ENCODE data around the gene CHPF2.

CHPF2 gene

GRCh38 chr7:151246102-151246850 lies 14.0 kb downstream of the CHPF2 start:
- DNase-seq (no peak), ATAC-seq (no peak)

DNA sequence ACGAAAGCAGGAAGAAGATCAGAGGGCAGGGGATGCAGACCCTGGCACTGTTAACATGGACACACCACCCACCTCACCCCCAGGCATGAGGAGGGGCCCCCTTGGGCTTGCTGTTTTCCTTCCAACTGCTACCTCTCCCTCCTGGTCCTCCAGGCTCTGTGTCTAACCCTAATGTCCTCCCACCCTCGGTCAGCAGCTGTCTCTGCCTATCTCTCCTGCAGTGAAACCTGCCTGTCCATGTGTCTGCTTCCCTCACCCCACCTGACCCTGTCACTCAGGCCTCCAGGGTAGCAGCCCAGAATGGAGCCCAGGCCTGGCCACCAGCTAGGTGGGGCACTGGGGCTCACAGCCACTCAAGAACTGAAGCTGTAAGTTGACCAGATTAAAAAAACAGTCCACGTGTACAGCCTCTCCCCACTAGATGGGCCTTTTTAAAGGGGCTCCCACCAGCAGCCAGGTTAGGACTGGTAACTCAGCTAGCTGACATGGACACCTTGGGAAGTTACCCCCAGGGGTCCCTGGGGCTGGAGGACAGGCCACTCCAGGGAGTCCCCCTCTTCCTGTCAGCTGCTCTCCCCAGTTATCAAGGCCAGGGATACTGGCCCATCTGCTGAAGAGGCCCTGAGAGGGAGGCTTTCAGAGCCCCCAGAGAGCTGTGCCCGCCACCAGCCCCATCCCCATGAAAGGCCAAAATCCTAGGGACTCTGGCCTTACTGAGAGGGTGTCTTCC lies 14.7 kb downstream of the CHPF2 start:
- ATAC-seq (no peak), DNase-seq (no peak)

- DNase-seq (no peak), ATAC-seq (no peak)
These were observed 15.5 kb downstream of the CHPF2 start for GRCh38 chr7:151247611-151248345.

DNA sequence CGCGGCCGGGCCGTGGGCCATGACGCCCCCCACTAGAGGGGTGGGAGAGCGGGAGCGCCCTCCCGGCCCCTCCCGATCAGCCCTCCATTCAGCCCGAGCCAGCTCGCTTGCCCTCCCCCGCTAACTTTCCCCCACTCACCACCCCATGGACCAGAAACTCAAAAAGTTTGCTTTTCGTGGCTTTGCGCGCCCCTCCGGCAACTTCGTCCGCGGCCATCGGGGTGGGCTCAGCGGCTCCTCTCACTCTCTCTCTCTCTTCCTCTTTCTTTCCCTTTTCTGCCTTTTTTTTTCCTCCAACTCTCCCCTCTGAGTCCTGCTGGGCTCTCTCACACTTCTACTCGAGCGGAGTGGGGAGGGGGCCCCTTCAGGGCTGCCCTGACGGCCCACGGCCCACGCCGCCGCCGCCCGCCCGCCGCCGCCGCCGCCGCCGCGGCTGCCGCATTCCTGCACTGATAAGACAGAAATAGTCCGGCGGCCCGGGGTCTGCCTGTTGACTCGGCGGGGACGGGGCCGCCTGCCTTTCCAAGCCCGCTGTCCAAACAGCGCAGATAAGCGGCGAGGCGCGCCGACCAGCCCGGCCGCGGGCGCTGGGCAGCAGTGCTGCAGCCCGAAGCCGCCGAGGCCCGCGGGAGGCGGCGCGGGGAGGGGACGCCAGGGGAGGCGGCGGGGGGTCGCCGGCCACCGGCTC lies 16.2 kb downstream of the CHPF2 start, which contains the start of gene SMARCD3:
Gene SMARCD3 (minus strand): TSS at position 349 of the 688 bp plus-strand sequence. CDS start 132 bp downstream, at position 217.
- ATAC-seq (no peak), DNase-seq (no peak)

DNA sequence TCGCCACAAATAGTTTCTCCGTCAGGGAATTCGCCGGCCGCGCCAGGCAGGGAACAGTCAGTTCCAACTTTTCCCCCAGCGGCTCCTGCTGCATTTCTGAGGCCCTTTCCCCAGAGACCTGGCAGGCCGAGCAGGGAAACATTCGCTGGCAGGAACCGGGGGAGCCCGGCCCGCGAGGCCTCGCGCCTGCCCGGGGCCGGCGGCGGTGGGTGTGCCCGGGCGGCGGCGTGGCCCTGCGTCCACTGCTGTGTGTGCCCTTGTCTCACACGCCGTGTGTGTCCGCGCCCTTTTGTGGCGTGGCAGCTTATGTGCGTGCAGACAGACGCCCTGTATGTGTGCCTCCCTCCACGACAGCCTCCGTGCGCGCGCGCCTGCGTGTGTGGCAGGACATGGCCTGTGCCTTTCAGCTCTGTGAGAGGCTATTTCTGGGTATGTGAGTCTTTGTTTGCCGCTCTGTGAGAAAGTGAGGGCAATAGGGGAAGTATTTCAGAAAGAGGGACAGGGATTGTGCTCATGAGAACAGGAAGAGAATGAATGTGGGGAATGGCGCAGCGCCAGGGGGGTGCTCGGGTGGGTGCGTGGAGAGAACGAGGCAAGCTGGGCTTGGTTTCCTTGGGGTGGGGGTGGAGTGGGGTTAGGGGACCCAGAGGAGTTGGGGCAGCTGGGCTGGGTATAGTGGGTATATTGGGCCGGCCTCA lies 16.9 kb downstream of the CHPF2 start:
- no peak for ATAC-seq
- peak; percentile 42 for DNase-seq

- ATAC-seq (no peak), DNase-seq (no peak)
These were observed 17.4 kb downstream of the CHPF2 start for GRCh38 chr7:151249732-151250072.

GRCh38 chr7:151250181-151251132 lies 18.2 kb downstream of the CHPF2 start:
- DNase-seq (no peak), ATAC-seq (no peak)

GRCh38 chr7:151251328-151251688 lies 19.0 kb downstream of the CHPF2 start:
- ATAC-seq = peak; percentile 16
- DNase-seq = peak; percentile 34

GRCh38 chr7:151251689-151252560 lies 19.6 kb downstream of the CHPF2 start:
- peak; percentile 5 for ATAC-seq
- DNase-seq = no peak

DNA sequence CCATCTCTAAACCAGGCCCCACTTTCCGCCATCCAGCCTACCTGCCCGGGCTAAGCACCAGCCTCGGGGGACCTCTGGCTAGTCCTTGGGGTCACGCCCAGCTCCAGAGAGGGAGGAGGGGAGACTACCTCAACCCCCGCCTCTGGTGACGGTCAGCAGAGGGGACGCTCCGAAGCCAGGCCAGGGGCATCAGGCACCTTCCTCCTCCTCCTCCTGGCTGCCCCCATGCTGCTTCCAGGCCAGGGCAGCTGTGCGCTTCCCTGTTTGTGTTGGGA lies 20.2 kb downstream of the CHPF2 start:
- DNase-seq = no peak
- no peak for ATAC-seq

DNA sequence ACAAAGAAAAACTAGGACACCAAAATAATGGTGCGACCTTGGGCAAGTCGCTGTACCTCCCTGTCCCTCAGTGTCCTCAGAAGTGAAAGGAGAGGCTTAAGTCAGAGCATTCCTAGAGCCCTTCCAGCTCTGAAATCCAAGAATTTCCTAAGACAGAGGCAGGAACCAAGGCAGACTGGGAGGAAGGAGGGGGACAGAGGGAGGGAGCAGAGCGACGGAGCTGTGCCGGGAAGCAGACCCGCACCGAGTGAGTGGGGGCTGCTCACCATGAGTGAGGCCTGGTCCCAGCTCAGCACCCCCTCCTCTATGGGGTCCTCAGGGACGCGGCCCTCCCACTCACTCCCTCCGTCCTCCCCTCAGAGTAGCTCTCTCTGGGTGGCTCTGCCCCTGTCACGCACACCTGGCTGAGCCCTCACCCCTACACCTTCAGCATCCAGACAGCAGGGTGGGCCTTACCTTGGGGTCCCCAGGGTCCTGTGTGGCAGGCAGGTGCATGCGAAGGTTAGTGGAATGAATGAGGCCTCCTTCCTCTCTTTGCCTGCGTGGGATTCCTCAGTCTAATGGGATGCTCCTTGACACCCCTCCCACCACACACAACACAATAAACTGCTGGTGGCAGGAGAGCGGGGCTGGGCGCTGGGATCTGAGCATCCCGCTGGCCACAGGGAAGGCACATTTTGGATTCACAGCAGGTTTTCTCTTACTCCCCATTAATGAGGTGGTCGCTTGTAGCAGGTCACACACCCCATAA lies 20.9 kb downstream of the CHPF2 start:
- DNase-seq (no peak), ATAC-seq (no peak)

GRCh38 chr7:151254316-151254715 lies 22.0 kb downstream of the CHPF2 start:
- no peak for ATAC-seq
- no peak for DNase-seq

- no peak for DNase-seq
- no peak for ATAC-seq
These were observed 22.6 kb downstream of the CHPF2 start for GRCh38 chr7:151254851-151255250.

DNA sequence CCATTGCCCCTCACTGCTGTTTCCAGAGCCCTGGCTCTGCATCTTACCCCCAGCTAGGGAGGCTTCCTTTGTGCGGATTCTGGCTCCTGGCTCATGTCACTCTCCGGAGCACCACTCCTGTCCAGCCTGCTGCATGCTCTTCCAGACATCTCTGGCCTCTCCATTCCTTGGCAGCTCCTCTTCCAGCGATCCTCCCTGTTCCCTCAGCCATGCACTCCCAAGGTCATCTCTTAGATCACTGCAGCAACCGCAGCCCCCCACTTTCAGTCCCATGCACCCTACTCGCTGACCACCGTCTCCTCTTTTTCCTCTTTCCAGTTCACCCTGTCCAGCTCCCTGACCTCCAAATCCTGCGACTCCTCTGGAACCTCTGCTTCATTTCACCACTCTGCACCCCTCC lies 23.1 kb downstream of the CHPF2 start:
- ATAC-seq (no peak), DNase-seq (no peak)

DNA sequence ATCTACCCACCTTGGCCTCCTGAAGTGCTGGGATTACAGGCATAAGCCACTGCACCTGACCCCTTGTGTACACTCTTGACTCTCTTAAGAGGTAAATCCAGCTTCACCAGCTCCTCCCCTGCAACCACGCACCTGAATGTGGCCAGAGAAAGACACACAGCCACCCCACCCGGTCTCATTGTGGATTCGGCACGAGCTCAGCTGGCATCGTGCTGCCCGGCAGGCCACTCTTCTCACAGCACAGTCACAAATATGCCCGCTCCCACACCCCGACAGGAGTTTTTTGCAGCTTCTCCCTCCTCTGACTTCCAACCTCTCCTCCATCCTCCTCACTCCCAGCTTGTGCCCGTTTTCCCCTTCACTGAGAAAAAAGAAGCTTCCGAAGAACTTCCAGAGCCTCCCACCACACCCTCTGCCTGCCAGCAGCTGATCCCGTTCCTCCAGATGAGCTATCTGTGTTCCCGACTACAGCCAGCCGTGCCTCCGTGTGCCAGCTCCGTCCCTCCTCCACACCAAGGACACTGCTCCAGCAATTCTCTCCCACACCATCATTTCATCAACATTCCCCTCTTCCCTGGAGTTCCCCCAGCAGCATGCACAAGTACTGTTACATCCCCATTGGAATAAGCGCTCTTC lies 24.2 kb downstream of the CHPF2 start:
- no peak for DNase-seq
- ATAC-seq = no peak

DNA sequence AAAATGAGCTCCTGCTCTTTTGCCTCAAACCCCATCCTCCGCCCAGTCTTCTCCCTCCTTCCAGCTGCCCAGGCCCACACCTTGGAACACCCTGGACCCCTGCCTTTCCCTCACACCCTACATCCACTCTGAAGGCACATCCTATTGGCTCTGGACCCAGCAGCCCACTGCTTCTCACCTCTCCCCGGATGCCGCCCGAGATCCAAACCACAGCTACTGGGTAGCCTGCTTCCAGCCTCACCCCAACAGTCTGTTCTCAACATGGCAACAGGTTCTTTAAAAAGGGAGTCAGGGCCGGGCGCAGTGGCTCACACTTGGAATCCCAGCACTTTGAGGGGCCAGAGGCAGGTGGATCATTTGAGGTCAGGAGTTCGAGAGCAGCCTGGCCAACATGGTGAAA lies 25.7 kb downstream of the CHPF2 start:
- no peak for ATAC-seq
- no peak for DNase-seq

GRCh38 chr7:151260471-151260870 lies 28.2 kb downstream of the CHPF2 start:
- DNase-seq = no peak
- no peak for ATAC-seq

DNA sequence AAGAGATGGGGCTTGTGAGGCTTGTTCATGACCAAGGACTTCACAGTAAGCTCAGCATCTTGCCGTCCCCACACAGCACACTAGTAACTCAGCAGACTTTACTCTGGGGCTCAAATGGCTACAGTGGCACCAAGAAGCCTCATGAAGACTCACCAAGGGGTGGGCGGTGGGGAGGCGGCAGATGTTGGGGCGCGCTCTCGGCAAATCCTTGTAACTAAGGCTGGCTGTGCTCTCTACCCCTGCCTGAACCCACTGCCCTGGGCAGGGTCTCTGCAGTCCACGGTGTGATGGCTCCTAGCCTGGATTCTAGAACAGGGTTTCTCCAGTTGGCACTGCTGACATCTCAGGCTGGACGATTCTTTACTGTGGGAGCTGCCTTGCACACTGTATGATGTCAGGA lies 28.6 kb downstream of the CHPF2 start:
- ATAC-seq = no peak

DNA sequence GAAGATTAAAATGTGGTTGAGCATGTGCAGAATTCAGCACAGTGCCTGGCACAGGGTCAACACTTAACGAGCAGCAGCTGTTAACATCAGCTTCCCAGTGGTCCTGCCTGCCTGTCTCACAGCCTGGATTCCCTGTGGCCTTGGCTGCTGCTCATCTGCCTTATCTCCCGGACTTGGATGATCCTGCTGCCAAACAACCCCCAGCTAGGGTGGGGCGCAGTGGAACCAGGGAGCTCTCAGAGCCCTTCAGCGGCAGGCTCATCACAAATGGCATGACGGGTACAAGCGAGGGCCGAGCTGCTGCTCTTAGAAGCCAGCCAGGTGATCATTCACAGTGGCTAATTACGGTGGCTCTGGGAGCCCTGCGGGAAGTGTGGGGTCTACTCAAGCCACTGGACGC lies 29.2 kb downstream of the CHPF2 start:
- DNase-seq = no peak
- ATAC-seq = no peak

More for the DNA sequence above, 28.6 kb downstream of the CHPF2 start:
- no peak for DNase-seq
